NCI-H2227 treated with DMSO at 0.1 percent for 48 hours (cell line): ENCODE results near the gene DEFB126.
"Not testable (repeated sequence)": the region's sequence is repeated elsewhere in the genome, so short reads cannot be mapped to it uniquely, and the experiment has no call there.

Experiments used
- DNase-seq: peaks from one replicate; lab custom pipeline; 2025; lab: John Stamatoyannopoulos, UW

Gene DEFB126

DNA sequence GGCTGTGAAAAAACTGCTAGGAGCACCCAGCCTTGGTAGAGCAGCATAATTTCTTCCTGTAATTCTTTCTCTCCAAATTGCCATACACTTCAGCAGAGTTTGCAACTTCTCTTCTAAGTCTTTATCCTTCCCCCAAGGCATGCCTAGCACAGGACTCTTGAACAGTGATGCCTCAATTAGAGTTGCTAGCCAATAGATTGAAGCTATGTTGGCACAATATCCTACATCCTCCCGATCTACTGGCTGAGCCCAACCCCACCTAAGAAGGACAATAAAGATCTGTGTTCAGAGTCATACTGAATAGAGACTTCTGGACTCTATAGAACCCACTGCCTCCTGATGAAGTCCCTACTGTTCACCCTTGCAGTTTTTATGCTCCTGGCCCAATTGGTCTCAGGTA, at the start of gene DEFB126:
DEFB126 (plus strand) TSS at position 301 of the 400 bp plus-strand sequence; CDS start at position 340, 39 bp downstream.
- DNase-seq = no peak

DNA sequence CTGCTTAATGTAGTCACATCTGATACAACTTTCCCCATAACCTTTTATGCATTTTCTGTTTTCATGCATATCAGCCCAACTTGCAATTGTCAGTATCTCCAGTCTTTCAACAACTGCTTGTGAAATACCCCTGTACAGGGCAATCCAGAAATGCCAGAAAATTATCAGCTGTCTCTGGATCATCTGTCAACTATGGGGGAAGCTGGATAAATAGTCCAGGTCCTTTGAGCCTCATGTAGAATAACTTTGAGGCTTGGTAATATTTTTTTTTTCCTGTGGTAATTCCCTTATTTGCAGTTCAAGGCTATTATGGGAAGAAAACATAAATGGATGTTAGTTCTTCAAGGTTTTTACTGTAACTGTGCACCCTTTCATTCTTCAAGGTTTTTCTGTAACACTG, 48.7 kb upstream of the DEFB126 start:
- DNase-seq = no peak

DNA sequence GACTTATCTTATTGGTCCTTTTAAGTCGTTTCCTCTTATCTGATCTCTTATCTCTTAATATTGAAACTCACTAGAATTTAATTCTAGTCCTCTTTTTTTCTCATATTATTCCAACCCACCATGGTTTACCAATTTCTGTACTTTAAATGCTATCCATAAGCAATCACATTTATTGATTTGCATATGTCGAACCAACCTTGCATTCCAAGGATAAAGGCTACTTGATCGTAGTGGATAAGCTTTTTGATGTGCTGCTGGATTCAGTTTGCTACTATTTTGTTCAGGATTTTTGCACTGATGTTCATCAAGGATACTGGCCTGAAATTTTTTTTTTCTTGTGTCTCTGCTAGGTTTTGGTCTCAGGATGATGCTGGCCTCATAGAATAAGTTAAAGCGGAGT, 47.2 kb upstream of the DEFB126 start:
- DNase-seq = no peak

- not testable (repeated sequence) for DNase-seq
These were observed 44.7 kb upstream of the DEFB126 start for GRCh38 chr20:97691-98090.

GRCh38 chr20:101975-102374, 40.4 kb upstream of the DEFB126 start:
- DNase-seq = no peak

GRCh38 chr20:103456-103855, 38.9 kb upstream of the DEFB126 start:
- DNase-seq = no peak

DNA sequence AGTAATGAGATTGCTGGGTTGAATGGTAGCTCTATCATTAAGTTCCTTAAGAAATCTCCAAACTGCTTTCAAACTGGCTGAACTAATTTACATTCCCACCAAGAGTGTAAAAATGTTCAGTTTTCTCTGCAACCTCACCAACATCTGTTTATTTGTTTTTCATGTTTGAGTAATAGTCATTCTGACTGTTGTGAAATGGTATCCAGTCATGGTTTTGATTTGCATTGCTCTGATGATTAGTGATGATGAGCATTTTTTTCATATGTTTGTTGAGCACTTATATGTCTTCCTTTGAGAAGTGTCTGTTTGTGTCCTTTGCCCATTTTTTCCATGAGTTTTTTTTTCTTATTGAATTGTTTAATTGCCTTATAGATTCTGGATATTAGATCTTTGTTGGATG, 30.0 kb upstream of the DEFB126 start:
- no peak for DNase-seq

- no peak for DNase-seq
These were observed 24.9 kb upstream of the DEFB126 start for GRCh38 chr20:117518-117917.

GRCh38 chr20:129786-130323, 12.5 kb upstream of the DEFB126 start:
- DNase-seq = peak; percentile 7

DNA sequence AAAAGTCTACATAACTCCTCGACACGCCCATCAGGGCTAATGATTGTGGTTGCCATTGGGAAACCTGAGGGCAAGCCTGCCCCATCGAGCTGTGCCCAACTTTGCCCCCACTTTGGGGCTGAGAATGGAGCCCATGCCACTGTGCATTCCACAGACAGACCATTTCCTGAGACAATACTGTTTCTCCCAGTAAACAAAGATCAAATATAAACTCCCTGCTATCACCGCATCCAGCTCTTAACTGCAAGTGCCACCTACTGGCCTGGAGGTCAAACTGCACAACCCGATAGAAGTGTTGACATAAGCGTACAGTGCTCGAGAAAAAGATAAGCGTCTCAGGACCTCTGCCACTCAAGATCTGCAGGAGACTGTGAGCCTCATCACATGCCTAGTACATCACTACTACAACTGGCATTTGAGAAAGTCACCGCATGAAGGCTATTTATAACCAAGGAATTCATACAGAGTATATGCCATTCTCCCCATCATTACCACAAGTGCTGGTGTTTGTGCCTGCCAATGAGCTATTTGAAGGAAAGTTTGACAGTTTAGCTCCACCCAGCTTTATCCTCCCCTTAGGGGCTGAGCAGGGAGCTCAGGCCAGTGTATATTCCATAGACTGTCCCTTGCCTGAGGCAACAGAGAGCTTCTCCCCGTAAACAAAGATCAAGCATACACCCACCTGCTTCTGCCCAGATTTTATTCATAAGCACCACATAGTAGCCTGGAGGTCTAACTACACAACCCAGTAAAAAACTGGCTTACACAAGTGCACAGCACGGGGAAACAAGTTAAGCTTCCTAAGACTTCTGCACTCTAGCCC, 4.5 kb upstream of the DEFB126 start:
- DNase-seq = no peak

GRCh38 chr20:145877-146276, 3.5 kb downstream of the DEFB126 start:
- DNase-seq = no peak

DNA sequence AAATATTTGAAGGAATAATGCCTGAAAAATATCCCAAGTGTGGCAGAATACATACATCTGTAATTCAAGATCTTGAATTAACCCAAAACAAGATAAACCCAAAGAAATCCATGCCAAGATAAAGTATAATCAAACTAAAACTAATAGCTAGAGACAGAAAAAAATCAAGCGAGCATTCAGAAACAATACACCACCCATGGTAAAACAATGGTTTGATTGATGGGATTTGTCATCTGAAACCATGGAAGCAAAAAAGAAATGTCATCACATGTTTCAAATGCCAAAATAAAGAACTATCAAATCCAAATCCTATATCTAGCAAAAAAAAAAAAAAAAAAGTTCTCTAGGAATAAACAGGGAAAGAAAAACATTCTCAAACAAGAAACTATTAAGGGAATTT, 9.7 kb downstream of the DEFB126 start:
- no peak for DNase-seq

GRCh38 chr20:157154-157553, 14.8 kb downstream of the DEFB126 start, which contains the start of gene DEFB127:
Gene DEFB127 (plus strand): TSS chr20:157454. CDS start chr20:157545, 91 bp downstream.
- DNase-seq = no peak

DNA sequence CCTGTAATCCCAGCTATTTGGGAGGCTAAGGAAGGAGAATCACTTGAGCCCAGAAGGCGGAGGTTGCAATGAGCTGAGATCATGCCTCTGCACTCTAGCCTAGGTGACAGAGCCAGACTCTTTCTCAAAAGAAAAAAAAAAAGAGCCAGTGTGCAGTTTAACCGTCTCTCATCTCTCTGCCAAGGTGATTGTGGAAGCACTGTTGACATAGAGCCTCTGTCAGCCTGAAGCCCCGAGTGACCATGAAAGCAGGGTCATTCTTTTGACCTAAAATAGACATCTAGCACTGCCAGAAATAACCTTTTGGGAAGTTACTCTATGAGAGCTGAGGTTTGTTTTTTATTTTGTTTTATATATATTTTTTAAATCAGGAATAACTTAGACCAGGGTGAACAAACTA, 22.2 kb downstream of the DEFB126 start:
- no peak for DNase-seq

DNA sequence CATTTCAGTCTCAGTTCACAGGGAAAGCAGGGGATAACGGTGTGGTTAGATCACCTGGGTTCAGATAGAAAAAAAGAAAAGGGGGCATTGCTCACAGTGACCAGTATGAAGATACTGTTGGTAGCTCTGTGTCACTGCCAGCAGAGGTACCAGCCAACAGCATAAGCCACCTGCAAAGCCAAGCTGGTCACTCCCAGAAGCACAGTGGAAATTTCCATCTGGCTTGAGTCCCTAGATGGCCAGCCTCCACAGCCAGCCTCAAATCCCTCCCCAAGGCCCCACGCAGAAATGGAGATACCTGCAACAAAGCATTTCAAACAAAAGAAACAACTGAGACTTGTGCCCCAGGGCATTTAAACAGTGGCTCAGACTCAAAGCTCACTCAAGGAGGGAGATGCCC, 26.5 kb downstream of the DEFB126 start:
- no peak for DNase-seq

- no peak for DNase-seq
These were observed 41.9 kb downstream of the DEFB126 start for GRCh38 chr20:184288-184687.

GRCh38 chr20:187733-188132, 45.3 kb downstream of the DEFB126 start:
- DNase-seq = no peak

DNA sequence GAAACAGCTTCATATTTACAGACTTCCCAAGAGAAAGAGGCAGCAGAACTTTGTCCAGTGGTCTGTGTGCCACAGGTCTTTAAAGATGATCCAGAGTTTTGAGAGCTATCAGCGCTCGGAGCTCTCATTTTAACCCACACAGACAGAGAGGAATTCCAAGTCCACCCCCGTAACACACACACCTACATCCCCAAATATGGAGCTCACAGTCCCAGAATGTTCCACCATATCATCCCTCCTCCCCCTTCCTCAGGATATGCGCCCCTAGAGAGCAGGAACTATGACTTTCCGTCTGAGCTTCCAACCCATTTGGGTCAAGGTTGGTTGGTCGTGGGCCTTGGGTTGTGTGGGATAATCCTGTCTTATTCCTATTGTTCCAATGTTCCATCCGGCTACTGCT, 47.2 kb downstream of the DEFB126 start, which contains the start of gene DEFB128:
DEFB128 (minus strand) TSS at position 101 of the 400 bp plus-strand sequence; CDS start at position 13, 88 bp downstream.
- no peak for DNase-seq
